Activated naive CD4-positive, alpha-beta T cell treated with anti-CD3 and anti-CD28 coated beads, Interleukin-2, amount 50 U/mL, for 16 hours (primary cell): ENCODE results near the gene LMAN1.

Source experiments
- DNase-seq: peaks from one replicate; pipeline ENCODE4 v3.0.0-alpha.2; 2020

The LMAN1 gene

DNA sequence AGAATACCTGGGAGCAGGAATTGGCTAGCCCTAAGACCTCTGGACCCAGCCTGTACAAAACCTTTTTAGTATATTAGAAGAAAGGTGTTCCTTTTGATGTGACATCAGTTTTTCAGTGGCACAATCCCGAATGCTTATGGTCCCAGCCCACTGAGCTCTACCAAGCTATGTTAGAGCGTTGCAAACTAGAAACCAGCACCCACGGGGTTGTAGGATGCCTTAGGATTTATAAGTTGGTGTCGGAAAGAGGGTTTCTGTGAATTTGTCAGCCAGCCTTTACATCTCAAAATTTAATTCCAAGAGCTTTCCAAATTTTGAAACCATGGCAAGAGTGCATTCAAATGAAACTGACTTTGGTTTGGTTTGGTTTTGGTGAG is 499 bp upstream of the LMAN1 start:
- DNase-seq, result no peak

GRCh38 chr18:59358414-59358711 is 702 bp downstream of the LMAN1 start:
- DNase-seq, result no peak

GRCh38 chr18:59357928-59358327 is 1.1 kb downstream of the LMAN1 start:
- no peak for DNase-seq

DNA sequence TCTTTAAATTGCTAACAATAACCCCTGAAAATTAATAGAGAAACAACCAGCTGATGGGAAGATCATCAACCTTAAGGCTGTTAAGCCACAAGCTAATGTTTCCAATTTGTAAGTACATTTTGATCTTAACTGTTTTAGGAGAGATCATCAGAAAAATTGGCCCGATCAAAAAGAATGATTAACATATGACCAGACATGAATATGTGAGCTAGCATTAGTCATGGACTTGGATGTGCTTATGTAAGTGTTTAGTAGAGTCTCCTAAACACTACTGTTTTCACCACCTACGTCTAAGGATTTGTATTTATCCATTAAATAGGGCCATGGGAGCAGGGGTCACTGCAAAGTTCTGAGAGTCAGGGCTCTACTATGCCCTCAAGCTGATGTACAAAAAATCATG is 4.3 kb downstream of the LMAN1 start:
- no peak for DNase-seq

GRCh38 chr18:59353079-59353680 is 5.9 kb downstream of the LMAN1 start:
- DNase-seq, result no peak

DNA sequence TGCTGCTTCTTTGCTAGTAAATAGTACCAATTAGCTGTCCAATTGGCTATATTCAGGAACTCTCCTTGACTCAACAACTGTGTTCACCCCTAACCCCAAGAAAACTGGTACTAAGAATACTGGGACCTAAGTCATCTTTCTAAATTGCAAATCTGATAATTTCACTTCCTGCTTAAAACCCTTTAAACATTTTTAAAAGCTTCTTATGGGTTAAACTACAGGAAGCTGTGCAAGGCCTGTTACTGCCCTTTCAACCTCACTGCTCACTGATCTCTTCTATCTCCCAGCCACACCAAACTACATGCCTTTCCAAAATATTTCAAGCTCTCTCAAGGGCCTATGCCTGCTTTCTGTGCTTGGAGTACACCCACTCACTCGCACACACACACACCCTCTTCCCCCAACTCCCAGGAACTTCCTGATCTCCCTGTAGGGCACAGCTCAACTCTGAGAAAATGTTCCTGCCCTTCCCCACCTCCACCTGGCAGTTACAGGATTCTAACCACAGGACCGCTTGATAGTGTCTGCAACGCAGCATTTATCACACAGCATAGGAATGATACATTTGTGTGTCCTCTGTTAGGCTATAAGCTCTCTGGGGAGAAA is 6.7 kb downstream of the LMAN1 start:
- no peak for DNase-seq

DNA sequence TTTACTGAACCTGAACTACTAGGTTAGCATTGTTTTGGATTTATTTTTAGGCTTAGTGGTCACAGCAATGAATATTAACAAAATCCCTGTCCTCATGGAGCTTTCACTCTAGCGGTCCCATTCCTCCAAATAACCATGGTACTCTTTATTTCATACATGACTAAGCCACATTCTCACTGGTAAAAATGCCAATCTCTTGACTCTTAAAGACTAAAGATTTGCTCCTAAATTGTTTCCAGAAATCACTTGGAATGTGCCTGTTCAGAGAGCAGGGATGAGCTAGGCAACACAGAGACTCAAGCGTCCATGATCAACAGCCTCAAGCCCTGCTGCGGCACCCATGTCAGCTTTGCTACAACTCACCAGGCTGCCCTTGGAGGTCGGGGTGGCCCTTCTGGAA is 13.5 kb downstream of the LMAN1 start:
- DNase-seq, result no peak

DNA sequence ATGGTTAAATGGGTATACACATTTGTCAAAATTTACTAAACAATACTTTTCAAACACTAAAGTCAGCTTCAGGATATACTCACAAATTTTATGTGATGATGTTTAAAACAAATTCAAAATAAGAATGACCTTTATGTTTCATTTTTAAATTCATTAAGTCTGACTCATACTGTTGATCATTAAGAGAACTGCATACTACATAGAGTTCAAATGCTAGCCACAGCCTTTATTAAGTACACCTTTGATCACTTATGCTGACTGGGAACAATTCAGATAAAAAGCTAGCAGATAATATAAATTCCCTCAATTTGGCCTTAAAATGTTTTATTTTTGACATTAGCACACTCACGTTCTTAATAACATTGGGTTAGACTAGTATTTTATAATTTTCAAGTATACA is 14.1 kb downstream of the LMAN1 start:
- DNase-seq, result no peak

GRCh38 chr18:59343926-59344325 is 15.1 kb downstream of the LMAN1 start:
- DNase-seq, result no peak

DNA sequence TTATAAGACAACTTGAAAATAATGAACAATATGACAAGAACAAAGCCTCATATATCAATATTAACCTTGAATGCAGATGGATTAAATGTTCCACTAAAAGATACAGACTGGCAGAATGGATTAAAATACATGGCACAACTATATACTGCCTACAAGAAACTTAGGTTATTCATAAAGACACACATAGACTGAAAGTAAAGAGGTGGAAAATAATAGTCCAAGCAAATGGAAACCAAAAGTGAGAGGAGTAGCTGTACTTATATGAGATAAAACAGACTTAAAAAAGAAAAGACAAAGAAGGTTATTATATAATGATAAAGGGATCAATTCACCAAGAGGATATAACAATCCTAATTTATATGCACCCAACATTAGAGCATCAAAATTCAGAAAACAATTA is 18.2 kb downstream of the LMAN1 start:
- no peak for DNase-seq

GRCh38 chr18:59340312-59340711 is 18.8 kb downstream of the LMAN1 start:
- no peak for DNase-seq

DNA sequence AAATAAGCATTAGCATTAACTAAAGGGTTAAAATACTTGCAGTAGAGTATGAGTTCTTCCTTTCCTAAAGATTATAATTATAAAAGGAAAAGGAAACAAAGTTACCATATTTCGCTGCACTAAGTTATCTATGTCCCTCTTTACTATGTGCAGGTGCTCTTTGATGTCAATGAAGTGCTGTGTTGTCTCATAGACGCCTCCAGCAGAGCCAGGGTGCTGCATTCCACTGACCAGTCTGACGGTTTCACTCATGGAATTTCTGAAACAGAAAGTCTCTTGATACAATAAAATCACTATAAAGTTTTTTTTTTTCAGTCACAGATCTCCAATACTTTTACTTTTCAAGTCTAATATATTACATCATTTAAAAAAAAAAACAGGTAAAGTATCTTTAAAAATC is 26.1 kb downstream of the LMAN1 start:
- DNase-seq, result no peak

GRCh38 chr18:59328683-59329082 is 30.4 kb downstream of the LMAN1 start:
- DNase-seq, result no peak

DNA sequence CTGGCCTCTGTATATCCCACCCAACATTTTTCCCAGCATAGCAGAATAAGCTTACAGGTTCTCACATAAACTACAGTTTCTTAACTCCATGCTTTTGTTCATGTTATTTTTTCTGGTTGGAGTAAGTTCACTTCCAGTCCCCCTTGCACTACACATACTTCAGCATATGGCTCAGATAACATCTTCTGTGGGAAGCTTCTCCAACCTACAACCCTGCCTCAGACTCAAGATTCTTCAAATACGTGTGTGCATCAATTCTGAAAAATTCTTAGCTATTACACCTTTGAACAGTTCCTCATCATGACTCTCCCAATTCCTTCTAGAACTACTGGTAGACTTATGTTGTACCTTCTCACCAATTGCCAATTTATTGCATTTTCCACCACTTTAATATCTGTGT is 33.1 kb downstream of the LMAN1 start:
- DNase-seq, result no peak

DNA sequence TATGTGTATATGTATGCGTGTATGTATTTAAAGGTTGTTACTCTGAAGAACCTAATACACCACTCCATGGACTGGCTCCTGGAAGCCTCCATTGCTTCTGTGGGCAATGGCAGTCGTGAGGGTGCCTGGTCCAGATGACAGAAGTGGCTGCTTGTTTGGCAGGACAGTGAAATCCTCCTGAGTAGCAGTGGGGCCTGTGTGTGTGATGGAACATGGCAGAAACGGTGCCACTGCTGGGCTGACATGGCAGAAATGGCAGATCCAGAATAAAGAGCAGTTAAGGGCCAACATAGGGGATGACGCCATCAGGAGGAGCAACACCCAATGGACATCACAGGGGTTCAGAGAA is 34.5 kb downstream of the LMAN1 start:
- no peak for DNase-seq

DNA sequence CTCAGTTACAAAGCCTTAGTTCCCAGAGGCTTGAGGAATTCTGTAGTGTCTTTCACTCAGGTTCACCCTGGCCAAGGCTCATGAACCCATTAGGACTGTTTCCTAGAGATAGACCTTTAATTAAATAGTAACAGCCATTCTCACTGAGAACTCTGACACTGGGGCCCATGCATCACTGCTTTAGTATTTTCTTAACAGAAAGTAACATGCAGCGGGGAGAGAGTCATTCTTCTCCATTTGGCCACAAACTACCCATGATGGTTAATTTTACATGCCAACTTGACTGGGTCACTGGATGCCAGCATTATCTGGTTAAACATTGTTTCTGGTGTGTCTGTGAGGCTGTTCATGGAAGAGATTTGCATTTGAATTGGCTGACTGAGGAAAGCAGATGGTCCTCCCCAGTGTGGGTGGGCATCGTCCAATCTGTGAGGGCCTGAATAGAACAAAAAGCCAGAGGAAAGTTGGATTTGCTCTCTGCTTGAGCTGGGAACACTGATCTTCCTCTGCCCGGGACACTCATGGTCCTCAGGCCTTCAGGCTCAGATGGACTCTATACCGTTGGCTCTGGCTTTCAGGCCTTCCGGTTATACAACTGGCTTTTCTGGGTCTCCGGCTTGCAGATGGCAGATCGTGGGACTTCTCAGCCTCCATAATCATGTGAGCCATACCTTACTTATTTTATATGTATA is 35.0 kb downstream of the LMAN1 start:
- no peak for DNase-seq

DNA sequence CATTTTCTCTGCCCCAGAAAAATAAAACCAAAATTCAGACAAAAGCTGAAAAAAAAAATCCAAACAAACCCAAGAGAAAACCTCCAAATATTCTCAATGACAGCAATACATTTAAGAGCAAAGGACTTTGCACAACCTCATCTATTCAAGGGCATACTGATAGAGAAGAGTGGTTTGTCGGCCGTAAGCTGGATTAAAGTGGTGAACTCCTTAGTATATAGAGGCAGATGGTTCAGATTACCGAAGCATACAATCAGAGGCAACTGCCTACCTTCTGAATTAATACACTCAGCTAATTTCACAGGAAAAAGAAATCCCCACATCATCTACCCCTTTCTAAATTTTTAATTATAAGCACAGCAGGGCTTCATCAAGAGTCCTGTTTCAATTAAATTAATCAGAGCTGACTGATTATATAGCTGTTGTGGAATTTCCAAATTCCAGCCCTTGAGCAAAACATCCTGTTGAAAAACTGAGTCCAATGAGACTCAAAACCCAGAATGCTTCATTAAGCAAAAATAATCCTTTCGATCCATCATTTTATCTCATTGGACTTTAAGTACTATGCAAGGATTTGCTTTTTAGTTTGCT is 40.5 kb downstream of the LMAN1 start, which contains the start of gene CPLX4:
Gene CPLX4, minus strand, starts transcription at position 190 of the 591 bp plus-strand sequence. Its CDS starts 187 bp downstream, at position 3.
- DNase-seq, result no peak

DNA sequence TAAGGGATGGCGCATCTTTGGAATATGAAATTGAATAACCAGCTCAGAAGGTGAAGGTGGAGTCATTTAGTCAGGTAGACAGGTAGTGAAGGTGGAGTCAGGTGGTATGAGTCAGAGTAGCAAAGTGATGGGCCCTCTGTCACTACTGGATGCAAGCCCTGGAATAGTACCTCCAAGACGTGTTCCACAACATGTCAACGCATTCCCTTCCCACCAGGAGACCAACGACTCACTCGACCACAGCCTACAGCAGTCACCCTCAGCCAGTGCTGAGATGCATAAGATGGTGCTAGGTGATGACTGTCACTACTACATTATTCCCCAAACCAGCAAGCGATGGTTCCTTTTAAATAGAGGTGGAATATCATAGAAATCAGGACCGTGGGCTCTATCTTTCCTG is 47.4 kb downstream of the LMAN1 start:
- DNase-seq, result no peak

GRCh38 chr18:59308938-59309260 is 50.2 kb downstream of the LMAN1 start:
- no peak for DNase-seq

GRCh38 chr18:59308248-59308937 is 50.7 kb downstream of the LMAN1 start:
- DNase-seq, result peak; percentile 74

- no peak for DNase-seq
Measured at GRCh38 chr18:59306640-59307039, 52.4 kb downstream of the LMAN1 start.

DNA sequence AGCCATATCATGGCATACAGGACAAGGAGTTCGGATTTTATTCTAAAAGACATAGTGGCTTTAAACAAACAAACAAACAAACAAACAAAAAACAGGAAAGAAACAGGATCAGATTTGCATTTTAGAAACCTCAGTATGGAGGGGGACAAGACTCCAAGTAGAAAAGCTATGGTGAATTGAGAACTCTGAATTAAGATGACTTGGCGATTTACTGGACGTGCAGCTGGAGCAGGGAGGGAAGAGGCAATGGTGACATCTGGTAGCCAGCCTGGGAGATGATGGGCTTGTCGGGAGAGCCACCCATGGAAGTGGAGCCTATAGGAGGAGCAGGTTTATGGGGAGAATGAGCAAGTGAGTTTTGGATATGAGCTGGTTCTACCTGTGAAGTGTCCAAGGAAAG is 53.8 kb downstream of the LMAN1 start:
- no peak for DNase-seq

DNA sequence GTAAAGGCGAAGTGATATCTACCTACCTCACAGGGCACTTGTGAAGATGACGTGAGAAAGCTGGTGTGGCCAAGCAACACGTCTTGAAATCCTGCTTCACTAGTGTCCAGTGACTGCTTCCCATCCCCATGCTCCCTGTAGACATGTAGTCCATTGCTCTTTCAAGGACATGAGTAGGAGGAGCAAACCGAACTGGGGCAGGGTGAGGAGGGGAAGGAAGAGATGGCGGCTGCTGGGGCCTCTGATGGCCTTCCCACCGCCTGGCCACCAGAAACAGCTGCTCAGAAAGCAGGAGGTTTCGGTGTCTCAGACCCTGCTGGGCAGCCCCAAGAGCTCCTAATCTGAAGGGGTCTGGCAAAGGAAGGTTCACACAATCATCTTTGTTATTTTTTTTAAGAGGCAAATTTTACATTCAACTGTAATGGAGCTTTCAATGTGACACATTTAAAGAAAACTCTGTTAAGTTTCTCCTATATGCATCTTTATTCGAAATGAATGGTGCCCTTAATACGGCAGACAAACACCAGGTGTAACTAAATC is 55.3 kb downstream of the LMAN1 start:
- no peak for DNase-seq

DNA sequence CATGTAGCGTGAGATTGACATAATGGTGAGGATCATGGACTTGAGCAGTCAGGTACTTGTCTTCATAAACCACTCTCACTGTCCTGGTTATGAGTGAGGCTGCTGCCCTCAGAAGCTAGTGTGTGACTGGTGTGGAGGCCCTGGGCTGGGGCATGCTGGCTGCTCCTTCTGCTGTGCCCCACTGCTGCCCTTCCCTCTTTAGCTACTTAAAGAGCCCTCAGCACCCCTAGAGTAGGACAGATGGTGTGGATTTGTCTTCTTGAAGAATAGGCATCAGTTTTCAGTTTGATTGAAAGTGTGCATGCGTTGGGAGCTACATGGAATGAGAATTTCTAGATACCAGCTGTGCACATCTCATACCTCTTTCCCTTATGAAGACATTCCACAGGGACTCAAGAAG is 56.1 kb downstream of the LMAN1 start:
- no peak for DNase-seq
